GM12875 (cell line): ENCODE results near the gene EMILIN3.
"Not testable (repeated sequence)": the region's sequence is repeated elsewhere in the genome, so short reads cannot be mapped to it uniquely, and the experiment has no call there.

Experiments
- H3K4me3 ChIP-seq: one replicate; pipeline ENCODE4 v1.5.1; 2011; ENCODE audit warnings: low read depth, low read length, control low read depth
- CTCF ChIP-seq: IDR thresholded peaks from 2 replicates; pipeline ENCODE4 v1.5.1; 2011; ENCODE audit warnings: low read depth, mild to moderate bottlenecking, control low read depth, inconsistent platforms, low read length, moderate library complexity, borderline replicate concordance; ENCODE audit not compliant: insufficient read depth

The EMILIN3 gene

GRCh38 chr20:41317546-41318270 is 48.9 kb downstream of the EMILIN3 start, which contains the start of gene ZHX3:
Gene ZHX3, minus strand, starts transcription at chr20:41317731. Its CDS starts 112,815 bp downstream, at chr20:41204916.
- no peak for TF ChIP-seq CTCF
- peak within 1 kb of the TSS; percentile 57 for H3K4me3 ChIP-seq

- no peak for TF ChIP-seq CTCF
- peak overlapping the region; percentile 57 for H3K4me3 ChIP-seq
Observed at GRCh38 chr20:41316602-41317545, 49.7 kb downstream of the EMILIN3 start.

GRCh38 chr20:41316051-41316450 is 50.6 kb downstream of the EMILIN3 start:
- no peak overlapping the region for H3K4me3 ChIP-seq
- TF ChIP-seq CTCF: no peak

GRCh38 chr20:41314386-41314785 is 52.2 kb downstream of the EMILIN3 start:
- no peak overlapping the region for H3K4me3 ChIP-seq
- TF ChIP-seq CTCF: no peak

- not testable (repeated sequence) for H3K4me3 ChIP-seq
Observed at GRCh38 chr20:41312009-41312408, 54.6 kb downstream of the EMILIN3 start.
